ENCODE data around the gene ASTN1.

GRCh38 chr1:177119311-177119710 is 45.2 kb downstream of the ASTN1 start:
- no peak for TF ChIP-seq CTCF (IDR thresholded peaks at IDR 0.05)
- TF ChIP-seq POLR2A (IDR thresholded peaks at IDR 0.05), result no peak
